Heart right ventricle (tissue), 16 donors: ENCODE measurements around the gene SLC22A4. TPM values are rescaled to one million over a fixed set of nuclear protein-coding genes. Genes with fewer than 3 reads are reported as not detected.

Experiments
- ATAC-seq, 8 donors: fragments of 200-7000 bp; cut with Tn5 transposase; one replicate each; pipeline ENCODE4 v1.9.1; 2020; ENCODE audit warnings: mild to moderate bottlenecking in 8 of 8, moderate library complexity in 8 of 8, moderate number of reproducible peaks in 1 of 8
- DNase-seq, 2 donors: peaks; one replicate each; pipeline ENCODE4 v3.0.0-alpha.2; 2020
- H3K27ac ChIP-seq, 10 donors: fragments of 200-600 bp; sonication (generic) in 2 of 10; one replicate each; pipeline versions ENCODE4 v1.5.0 to v1.8.0; 2020 to 2022; ENCODE audit warnings: mild to moderate bottlenecking in 3 of 10
- H3K27me3 ChIP-seq, 7 donors: fragments of 200-600 bp; one replicate each; pipeline ENCODE4 v1.8.0; 2021 to 2022; ENCODE audit warnings: mild to moderate bottlenecking in 2 of 7
- H3K36me3 ChIP-seq, 9 donors: fragments of 200-600 bp; sonication (generic) in 1 of 9; one replicate each; pipeline versions ENCODE4 v1.5.0 to v1.8.0; 2020 to 2022; ENCODE audit warnings: mild to moderate bottlenecking in 2 of 9
- H3K4me1 ChIP-seq, 9 donors: fragments of 200-600 bp; sonication (generic) in 1 of 9; one replicate each; pipeline versions ENCODE4 v1.5.0 to v1.8.0; 2020 to 2022; ENCODE audit warnings: mild to moderate bottlenecking in 4 of 9
- H3K4me3 ChIP-seq, 10 donors: fragments of 200-600 bp; sonication (generic) in 2 of 10; one replicate each; pipeline versions ENCODE4 v1.5.0 to v1.8.0; 2020 to 2022; ENCODE audit warnings: mild to moderate bottlenecking in 7 of 10, moderate library complexity in 2 of 10
- H3K9me3 ChIP-seq, 11 donors: fragments of 200-600 bp in 10 of 11; sonication (generic) in 2 of 11; one replicate each; pipeline versions ENCODE4 v1.5.0 to v1.8.0; 2013 to 2022; ENCODE audit warnings: mild to moderate bottlenecking in 2 of 11, control low read depth in 1 of 11, moderate library complexity in 1 of 11
- WGBS, 2 donors: extraction: QIAGEN DNeasy Blood & Tissue Kit; methylation state at CpG; one replicate each; pipeline ENCODE4 v1.1.7; 2013; ENCODE audit warnings: inconsistent platforms in 1 of 2; 5-methylcytosine and 5-hydroxymethylcytosine counted together
- intact Hi-C, 10 donors: fragments of 100-400 bp; cut with DNase I; formaldehyde crosslinking; loops; one replicate each; pipeline versions ENCODE4 v1.11.1 to v1.14.2; 2022
- polyA plus RNA-seq, 2 donors: library from polyadenylated mRNA; stranded (reverse); fragments of 200-250 nt; gene quantifications; one replicate each; pipeline ENCODE4 v1.2.3, GENCODE V29; 2013
- total RNA-seq, 10 donors: library from RNA; stranded (reverse); fragmentation: NEBNext Ultra II Directional in 3 of 10; extraction: Animal tissue kit (Norgen Biotek cat#: 25700) in 3 of 10; gene quantifications; one replicate each; pipeline versions ENCODE4 v1.2.1 to v1.2.4, GENCODE V29; 2021 to 2023
- TF ChIP-seq, protein P1 (sequence below), 9 donors: fragments of 200-600 bp; sonication (generic) in 2 of 9; IDR thresholded peaks; one replicate each; pipeline versions ENCODE4 v1.5.0 to v1.8.0; 2021 to 2022; ENCODE audit warnings: antibody characterized with exemption in 9 of 9, mild to moderate bottlenecking in 5 of 9, moderate library complexity in 1 of 9
- donor health status: Arrhythmogenic right ventricular cardiomyopathy.
- donor health status: ischemic (EF 13 %, LVEDD 7.1; RV severe dilation, severe dysfunction).
- donor health status: healthy with polysubstance abuse.
- donor health status: DM: no; HTN: yes; CAD: no.
- donor health status: DM: no; HTN: no; CAD: no.
- donor health status: ischemic (EF 25% LVEDD 6.9; RV normal size, moderate dysfunction).
- donor health status: ischemic (EF 25% LVEDD 5.7; RV mildly dilated, moderate dysfunction).
- donor health status: healthy.
- donor health status: DM: yes; HTN: yes; CAD: no.
- donor health status: Ischemic cardiomyopathy.
- donor health status: ischemic (EF 35%, LVEDD 5.7; RV mildly dilated, moderate dysfunction).
- donor health status: nonischemic (EF 11% LVEDD 7.7; RV severe dilation, severe dysfunction).
- donor health status: DM: yes; HTN: yes; CAD: no.
- donor health status: PGD.
- donor health status: ischemic (EF 29% LVEDD 5.4; RV normal size, mild dysfunction).
- donor health status: nonischemic (EF 23%, LVEDD 6.1; RV moderate dilation, normal function).

Gene SLC22A4
- total and polyA plus RNA-seq, 12 donors: 0.39 to 9.0 (median 2.1) TPM

DNA sequence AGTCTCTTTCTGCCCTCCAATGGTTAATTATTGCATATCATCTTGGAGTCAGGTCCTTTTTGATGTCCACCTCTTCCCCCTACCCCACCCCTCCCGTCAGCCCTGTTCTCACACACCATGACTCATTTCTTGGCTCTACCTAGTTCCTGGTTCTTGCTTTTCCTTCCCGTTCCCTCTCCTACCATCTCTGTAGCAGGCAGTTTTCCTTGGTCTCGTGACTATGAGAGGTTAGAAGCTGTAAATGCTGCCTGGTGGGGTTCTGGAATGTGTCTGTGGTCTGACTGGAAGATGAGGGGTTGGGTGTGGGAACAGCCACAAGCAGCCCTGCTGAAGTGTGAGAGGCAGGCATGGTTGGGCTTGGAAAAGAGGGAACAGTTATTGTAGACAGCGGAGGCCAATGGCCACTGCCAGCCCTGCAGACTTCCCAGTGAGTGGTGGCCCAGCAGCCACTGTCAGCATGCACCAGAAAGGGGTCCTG, 93.5 kb downstream of the SLC22A4 start:
- intact Hi-C loops: loop anchor here (2.0 to 10.0 kb wide), 13 partner anchors 23 to 497 kb away; partner anchors contain the start of genes IL3 (in 1 of the 10) and SOWAHA (in 1 of the 10)
- Histone ChIP-seq H3K27ac (peak overlapping the region; percentile 15 to 95 (median 82)), H3K27me3 (no peaks in the 10 kb centered on the region), H3K4me1 (peaks cover 18 to 68% (median 58%) of the 10 kb centered on the region in 9 donors), H3K4me3 (peak overlapping the region in 5 of 10 donors; percentile 3 to 16 (median 9)), H3K9me3 (no peaks in the 10 kb centered on the region), H3K36me3 (peaks cover 0 to 19% (median 0%) of the 10 kb centered on the region in 9 donors)
- peak; percentile 29 to 71 for DNase-seq
- peak; percentile 75 to 90 (median 85) for ATAC-seq
- 13 to 14% methylated on average over 4 of the region's 4 CpGs for WGBS, 2 donors
- TF ChIP-seq, protein P1, sequence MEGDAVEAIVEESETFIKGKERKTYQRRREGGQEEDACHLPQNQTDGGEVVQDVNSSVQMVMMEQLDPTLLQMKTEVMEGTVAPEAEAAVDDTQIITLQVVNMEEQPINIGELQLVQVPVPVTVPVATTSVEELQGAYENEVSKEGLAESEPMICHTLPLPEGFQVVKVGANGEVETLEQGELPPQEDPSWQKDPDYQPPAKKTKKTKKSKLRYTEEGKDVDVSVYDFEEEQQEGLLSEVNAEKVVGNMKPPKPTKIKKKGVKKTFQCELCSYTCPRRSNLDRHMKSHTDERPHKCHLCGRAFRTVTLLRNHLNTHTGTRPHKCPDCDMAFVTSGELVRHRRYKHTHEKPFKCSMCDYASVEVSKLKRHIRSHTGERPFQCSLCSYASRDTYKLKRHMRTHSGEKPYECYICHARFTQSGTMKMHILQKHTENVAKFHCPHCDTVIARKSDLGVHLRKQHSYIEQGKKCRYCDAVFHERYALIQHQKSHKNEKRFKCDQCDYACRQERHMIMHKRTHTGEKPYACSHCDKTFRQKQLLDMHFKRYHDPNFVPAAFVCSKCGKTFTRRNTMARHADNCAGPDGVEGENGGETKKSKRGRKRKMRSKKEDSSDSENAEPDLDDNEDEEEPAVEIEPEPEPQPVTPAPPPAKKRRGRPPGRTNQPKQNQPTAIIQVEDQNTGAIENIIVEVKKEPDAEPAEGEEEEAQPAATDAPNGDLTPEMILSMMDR (IDR thresholded peaks at IDR 0.05): no peak

DNA sequence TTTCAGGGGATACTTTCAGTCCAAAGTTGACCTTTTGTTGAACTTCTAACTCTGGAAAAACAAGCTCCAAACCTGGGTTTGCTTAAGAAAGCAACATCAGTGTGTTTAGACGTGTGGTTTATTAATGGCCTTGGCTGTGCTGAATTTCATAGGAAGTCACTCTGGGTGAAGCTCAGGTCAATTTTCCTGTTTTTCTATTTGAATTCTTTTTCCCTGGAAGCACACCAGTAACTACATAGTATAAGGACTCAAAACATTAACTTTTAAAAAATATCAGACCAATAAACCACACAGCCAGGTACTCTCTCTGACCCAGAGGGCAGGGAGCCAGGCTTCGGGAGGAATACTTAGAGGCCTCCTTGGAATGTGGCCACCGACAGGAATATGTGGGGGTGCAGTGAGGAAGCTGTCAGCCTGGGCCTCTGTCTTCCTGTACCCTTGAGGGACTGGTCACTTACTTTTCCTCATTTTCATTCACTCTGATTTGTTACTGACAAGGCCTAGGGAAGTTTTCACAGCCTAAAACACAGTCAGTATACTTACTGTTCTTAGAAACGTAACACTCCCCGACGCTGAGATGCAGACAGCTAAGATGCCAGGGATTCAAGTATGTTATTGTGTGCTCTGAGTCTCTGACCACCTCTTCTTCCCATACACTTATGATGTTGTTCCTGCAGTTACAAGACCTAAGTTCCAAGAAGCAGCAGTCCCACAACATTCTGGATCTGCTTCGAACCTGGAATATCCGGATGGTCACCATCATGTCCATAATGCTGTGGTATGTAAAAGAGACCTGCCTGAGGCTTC, 94.3 kb downstream of the SLC22A4 start:
- ATAC-seq: peak in 7 of 8 donors; percentile 13 to 36 (median 22)
- peak; percentile 47 to 62 for DNase-seq
- 41 to 44% methylated on average over 8 of the region's 8 CpGs for WGBS, 2 donors
- Histone ChIP-seq H3K36me3 (peaks cover 0 to 26% (median 3%) of the 10 kb centered on the region in 9 donors), H3K4me1 (peaks cover 18 to 68% (median 58%) of the 10 kb centered on the region in 9 donors), H3K27ac (peak overlapping the region; percentile 19 to 95 (median 82)), H3K4me3 (peak overlapping the region in 4 of 10 donors; percentile 3 to 12 (median 8)), H3K27me3 (no peaks in the 10 kb centered on the region), H3K9me3 (no peaks in the 10 kb centered on the region)
- intact Hi-C loops: loop anchor here in 9 of 10 donors (5.0 to 10.0 kb wide), 10 partner anchors 114 to 496 kb away; partner anchors contain the start of genes IL3 (in 1 of the 9) and SOWAHA (in 1 of the 9)
- TF ChIP-seq, protein P1 (IDR thresholded peaks at IDR 0.05): no peak

DNA sequence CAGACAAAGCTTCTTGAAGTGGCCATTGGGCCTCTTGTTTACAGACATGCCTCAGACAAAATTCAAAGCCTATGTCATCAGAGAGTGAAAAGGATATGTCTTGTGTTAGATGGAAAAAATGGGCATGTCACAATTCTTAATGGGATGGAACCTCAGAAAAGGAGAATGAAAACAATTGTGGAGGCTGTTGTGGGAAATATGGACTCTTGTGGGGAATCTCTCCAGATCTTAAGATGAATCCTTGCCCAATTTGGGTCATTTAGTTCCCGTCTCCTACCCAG, 94.8 kb downstream of the SLC22A4 start:
- Histone ChIP-seq H3K27me3 (no peaks in the 10 kb centered on the region), H3K27ac (peak overlapping the region; percentile 19 to 95 (median 82)), H3K4me3 (no peak overlapping the region), H3K9me3 (no peaks in the 10 kb centered on the region), H3K36me3 (peaks cover 0 to 31% (median 7%) of the 10 kb centered on the region in 9 donors), H3K4me1 (peaks cover 18 to 68% (median 58%) of the 10 kb centered on the region in 9 donors)
- ATAC-seq (no peak), DNase-seq (no peak)
- intact Hi-C loops: loop anchor here in 9 of 10 donors (5.0 to 10.0 kb wide), 10 partner anchors 113 to 496 kb away; partner anchors contain the start of genes IL3 (in 1 of the 9) and SOWAHA (in 1 of the 9)
- TF ChIP-seq, protein P1 (IDR thresholded peaks at IDR 0.05): no peak
- WGBS, 2 donors: 84 to 88% methylated on average over 1 of the region's 1 CpG

DNA sequence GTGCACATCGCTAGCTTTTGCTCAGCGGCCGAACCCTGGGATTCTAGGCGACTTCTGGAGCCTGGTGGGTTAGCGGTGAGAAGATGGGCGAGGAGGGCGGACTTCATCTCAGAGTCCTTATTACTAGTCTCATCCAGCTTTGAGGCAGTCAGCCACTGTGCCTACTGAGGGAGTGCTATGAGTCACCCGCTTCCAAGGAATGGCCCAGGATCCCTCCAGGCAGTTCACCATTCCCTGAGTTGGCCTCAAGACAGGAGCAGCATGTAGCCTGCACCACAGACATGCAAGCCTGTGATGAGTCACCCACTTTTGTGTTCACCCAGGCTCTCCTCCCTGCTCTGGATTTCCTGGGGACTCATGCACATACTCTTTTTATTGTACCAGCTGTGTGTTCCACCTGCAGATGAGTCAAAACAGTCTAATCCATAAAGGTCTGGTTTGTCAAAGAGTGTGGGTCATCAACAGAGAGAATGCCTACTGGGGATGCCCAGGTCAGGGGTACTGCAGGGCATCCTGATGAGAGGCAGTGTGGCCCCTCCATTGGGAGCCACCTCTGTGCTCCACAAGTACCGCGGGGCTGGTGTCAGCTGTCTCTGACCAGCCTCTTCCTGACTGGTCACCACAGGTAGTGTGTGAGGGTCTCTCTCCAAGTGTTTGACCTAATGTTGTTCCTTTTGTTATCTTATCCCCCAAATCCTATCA, 95.5 kb downstream of the SLC22A4 start:
- H3K27me3 ChIP-seq: no peaks in the 10 kb centered on the region
- DNase-seq (no peak), ATAC-seq (peak in 1 of 8 donors; percentile 55)
- intact Hi-C loops: loop anchor here in 9 of 10 donors (2.0 to 10.0 kb wide), 11 partner anchors 15 to 495 kb away; partner anchors contain the start of genes IL3 (in 1 of the 9) and SOWAHA (in 1 of the 9)
- no peak overlapping the region for H3K4me3 ChIP-seq
- peaks cover 0 to 39% (median 11%) of the 10 kb centered on the region in 9 donors for H3K36me3 ChIP-seq
- TF ChIP-seq, protein P1 (IDR thresholded peaks at IDR 0.05): no peak
- peaks cover 18 to 64% (median 58%) of the 10 kb centered on the region in 9 donors for H3K4me1 ChIP-seq
- WGBS, 2 donors: 95 to 97% methylated on average over 10 of the region's 10 CpGs
- H3K9me3 ChIP-seq: no peaks in the 10 kb centered on the region
- H3K27ac ChIP-seq: peak overlapping the region in 8 of 10 donors; percentile 70 to 95 (median 82)
